Pancreas (tissue), 10 donors: ENCODE results near the gene KCTD21. TPM values are rescaled to one million over a fixed set of nuclear protein-coding genes. Genes with fewer than 3 reads are reported as not detected.
A peak's percentile ranks its signal among the peaks of the same experiment; 100 is the strongest.

ENCODE experiments used
- ATAC-seq, 4 donors: fragments of 200-7000 bp; cut with Tn5 transposase; one replicate each; pipeline versions ENCODE4 v1.8.0 to v1.9.1; 2020; ENCODE audit warnings: mild to moderate bottlenecking in 4 of 4, moderate library complexity in 4 of 4
- DNase-seq, 6 donors: peaks; one replicate each; pipeline ENCODE4 v3.0.0-alpha.2; 2020
- FAIRE-seq: peaks from 2 replicates; lab custom pipeline; 2012; peaks lifted over from hg19 to GRCh38; lab: Jason Lieb, UNC
- H3K27ac ChIP-seq, 4 donors: fragments of 200-600 bp; sonication (generic); 1 replicate in 3 of 4; 2 replicates in 1 of 4; pipeline versions ENCODE4 v1.5.0 to v1.8.0; 2020
- H3K27me3 ChIP-seq, 4 donors: fragments of 200-600 bp; one replicate each; pipeline ENCODE4 v1.8.0; 2021
- H3K36me3 ChIP-seq, 3 donors: fragments of 200-600 bp; sonication (generic) in 1 of 3; one replicate each; pipeline versions ENCODE4 v1.5.0 to v1.8.0; 2020 to 2021
- H3K4me1 ChIP-seq, 3 donors: fragments of 200-600 bp; one replicate each; pipeline ENCODE4 v1.8.0; 2021
- H3K4me3 ChIP-seq, 4 donors: fragments of 200-600 bp; sonication (generic) in 2 of 4; one replicate each; pipeline versions ENCODE4 v1.5.0 to v1.8.0; 2020 to 2021
- H3K9me3 ChIP-seq, 4 donors: fragments of 200-600 bp; one replicate each; pipeline ENCODE4 v1.8.0; 2021
- CTCF ChIP-seq, 4 donors: fragments of 200-600 bp; sonication (generic) in 3 of 4; IDR thresholded peaks; one replicate each; pipeline versions ENCODE4 v1.5.0 to v1.8.0; 2021; ENCODE audit warnings: antibody characterized with exemption in 4 of 4
- WGBS, 2 donors: extraction: QIAGEN DNeasy Blood & Tissue Kit; methylation state at CpG; one replicate each; pipeline ENCODE4 v1.1.7; 2013; 5-methylcytosine and 5-hydroxymethylcytosine counted together
- intact Hi-C, 3 donors: fragments of 100-400 bp; cut with DNase I; formaldehyde crosslinking; loops; one replicate each; pipeline versions ENCODE4 v1.11.1 to v1.14.2; 2022
- polyA plus RNA-seq, 2 donors: library from polyadenylated mRNA; stranded (reverse); fragments of 200-250 nt; gene quantifications; one replicate each; pipeline ENCODE4 v1.2.3, GENCODE V29; 2013
- total RNA-seq, 6 donors: library from RNA; stranded (reverse); fragmentation: NEBNext Ultra II Directional in 4 of 6; extraction: Animal tissue kit (Norgen Biotek cat#: 25700) in 4 of 6; gene quantifications; one replicate each; pipeline versions ENCODE4 v1.2.1 to v1.2.4, GENCODE V29; 2021 to 2023
- donor health status: healthy with polysubstance abuse.
- donor health status: DM: no; HTN: no; CAD: no; lungs with moderate emphysema.
- donor health status: DM: no; HTN: no; CAD: no.
- donor health status: control.
- donor health status: control.
- donor health status: Bipolar disorder and iron deficiency.
- donor health status: DM: yes; HTN: yes; CAD: no.
- donor health status: DM: no; HTN: no; CAD: no.
- donor health status: DM: no; HTN: no; CAD: no.
- donor health status: DM: yes; HTN: yes; CAD: no.

The KCTD21 gene
- total and polyA plus RNA-seq, 8 donors = 1.9 to 4.8 (median 2.7) TPM

- FAIRE-seq = no peak
- 92 to 94% methylated on average over 18 of the region's 18 CpGs for WGBS, 2 donors
Observed at GRCh38 chr11:78209478-78209877, 21.1 kb upstream of the KCTD21 start.

GRCh38 chr11:78208257-78209165, 20.1 kb upstream of the KCTD21 start:
- ATAC-seq (peak in 1 of 4 donors; percentile 39), DNase-seq (peak in 1 of 6 donors; percentile 31), FAIRE-seq (no peak)
- H3K9me3 ChIP-seq = no peaks in the 10 kb centered on the region
- no peak overlapping the region for H3K27ac ChIP-seq
- no peaks in the 10 kb centered on the region for H3K4me1 ChIP-seq
- H3K27me3 ChIP-seq = no peaks in the 10 kb centered on the region
- H3K36me3 ChIP-seq = peaks cover 0 to 8% (median 4%) of the 10 kb centered on the region in 3 donors
- WGBS, 2 donors = 92 to 93% methylated on average over 16 of the region's 16 CpGs
- intact Hi-C loops = no loop called here
- no peak for TF ChIP-seq CTCF (IDR thresholded peaks at IDR 0.05)
- no peak overlapping the region for H3K4me3 ChIP-seq

More at GRCh38 chr11:78209478-78209877, 21.1 kb upstream of the KCTD21 start:
- no peaks in the 10 kb centered on the region for H3K9me3 ChIP-seq
- H3K4me3 ChIP-seq = no peak overlapping the region
- no peak for ATAC-seq
- H3K27ac ChIP-seq = no peak overlapping the region
- no peaks in the 10 kb centered on the region for H3K4me1 ChIP-seq
- intact Hi-C loops = no loop called here
- TF ChIP-seq CTCF (IDR thresholded peaks at IDR 0.05) = no peak
- H3K36me3 ChIP-seq = peaks cover 0 to 8% (median 4%) of the 10 kb centered on the region in 3 donors
- no peaks in the 10 kb centered on the region for H3K27me3 ChIP-seq
- peak in 1 of 6 donors; percentile 38 for DNase-seq

- no peak for TF ChIP-seq CTCF (IDR thresholded peaks at IDR 0.05)
- H3K4me3 ChIP-seq = no peak overlapping the region
- DNase-seq = peak in 1 of 6 donors; percentile 33
- 85 to 86% methylated on average over 11 of the region's 11 CpGs for WGBS, 2 donors
- no peaks in the 10 kb centered on the region for H3K9me3 ChIP-seq
- no peaks in the 10 kb centered on the region for H3K27me3 ChIP-seq
- H3K4me1 ChIP-seq = no peaks in the 10 kb centered on the region
- intact Hi-C loops = no loop called here
- H3K36me3 ChIP-seq = peaks cover 0 to 8% (median 4%) of the 10 kb centered on the region in 3 donors
- ATAC-seq = no peak
- H3K27ac ChIP-seq = no peak overlapping the region
- no peak for FAIRE-seq
Observed at GRCh38 chr11:78207532-78208256, 19.3 kb upstream of the KCTD21 start.

GRCh38 chr11:78205691-78206090, 17.3 kb upstream of the KCTD21 start:
- no peak for TF ChIP-seq CTCF (IDR thresholded peaks at IDR 0.05)
- intact Hi-C loops = no loop called here
- Histone ChIP-seq H3K4me3 (no peak overlapping the region), H3K27ac (no peak overlapping the region), H3K36me3 (peaks cover 0 to 13% (median 4%) of the 10 kb centered on the region in 3 donors), H3K27me3 (no peaks in the 10 kb centered on the region), H3K9me3 (no peaks in the 10 kb centered on the region), H3K4me1 (no peaks in the 10 kb centered on the region)
- WGBS, 2 donors = 92 to 93% methylated on average over 7 of the region's 7 CpGs
- FAIRE-seq = no peak
- DNase-seq = no peak
- ATAC-seq = no peak
